ENCODE data around the gene PSG7.
"Not testable (repeated sequence)": the region's sequence is repeated elsewhere in the genome, so short reads cannot be mapped to it uniquely, and the experiment has no call there.

PSG7 gene

DNA sequence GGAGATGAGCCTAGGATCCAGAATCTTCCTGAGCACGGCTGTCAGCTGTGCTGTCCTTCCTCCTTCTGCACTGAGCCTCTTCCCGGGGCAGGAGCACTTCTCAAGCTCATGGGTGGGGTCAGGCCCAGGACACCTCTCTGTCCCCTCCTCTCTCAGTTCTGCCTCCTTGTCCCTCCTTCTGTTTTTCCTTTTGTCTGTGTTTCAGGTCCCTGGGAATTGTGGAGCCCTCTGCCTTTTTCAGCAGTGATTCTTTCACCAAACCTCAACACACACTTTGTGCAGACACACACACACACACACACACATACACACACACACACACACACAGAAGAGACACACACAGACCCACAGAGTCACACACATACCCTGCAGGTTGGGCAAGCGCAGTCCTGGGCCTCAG lies at the start of gene PSG7:
Gene PSG7, minus strand, starts transcription at position 101 of the 400 bp plus-strand sequence. CDS start 131 bp downstream, outside the sequence.
- DNase-seq (ENCODE audit: low read depth): not testable (repeated sequence)

DNA sequence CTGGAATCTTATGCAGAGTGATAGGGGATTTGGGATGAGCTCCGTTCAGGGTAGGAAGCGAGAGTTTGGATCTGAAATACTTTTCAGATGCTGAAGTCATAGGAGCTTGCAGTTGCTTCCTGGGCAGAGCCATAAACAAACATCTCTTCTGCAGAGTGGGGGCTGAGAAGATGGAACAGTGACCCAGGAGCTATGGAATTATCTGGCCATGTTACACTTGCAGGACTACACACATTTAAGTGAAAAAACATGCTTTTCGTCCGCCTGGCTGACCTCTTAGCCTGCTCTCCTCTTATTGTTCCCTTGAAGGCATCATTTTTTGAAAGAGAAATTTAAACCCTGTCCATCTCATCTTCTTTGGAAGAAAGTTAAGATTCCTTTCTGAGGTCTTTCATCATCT lies 48.6 kb upstream of the PSG7 start:
- no peak for DNase-seq (ENCODE audit: low read depth)

DNA sequence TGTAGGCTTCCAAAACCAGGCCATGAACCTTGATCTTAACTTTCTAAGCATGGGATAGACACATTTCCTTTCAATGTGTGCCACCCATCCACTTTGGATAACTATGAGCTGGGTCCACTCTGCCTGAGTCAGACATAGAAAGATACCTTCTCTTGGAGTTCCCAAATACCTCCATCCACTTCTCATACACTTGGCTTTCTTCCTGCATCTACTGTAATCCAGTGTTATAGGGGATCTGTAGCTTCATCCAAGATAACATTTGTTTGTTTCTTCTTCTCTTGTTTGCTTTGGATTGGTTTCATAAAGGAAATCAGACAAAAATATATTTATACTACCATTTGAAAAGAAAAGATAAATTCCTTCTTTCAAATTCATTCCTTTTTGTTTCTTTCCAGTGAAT lies 45.1 kb upstream of the PSG7 start:
- DNase-seq (ENCODE audit: low read depth): not testable (repeated sequence)

DNA sequence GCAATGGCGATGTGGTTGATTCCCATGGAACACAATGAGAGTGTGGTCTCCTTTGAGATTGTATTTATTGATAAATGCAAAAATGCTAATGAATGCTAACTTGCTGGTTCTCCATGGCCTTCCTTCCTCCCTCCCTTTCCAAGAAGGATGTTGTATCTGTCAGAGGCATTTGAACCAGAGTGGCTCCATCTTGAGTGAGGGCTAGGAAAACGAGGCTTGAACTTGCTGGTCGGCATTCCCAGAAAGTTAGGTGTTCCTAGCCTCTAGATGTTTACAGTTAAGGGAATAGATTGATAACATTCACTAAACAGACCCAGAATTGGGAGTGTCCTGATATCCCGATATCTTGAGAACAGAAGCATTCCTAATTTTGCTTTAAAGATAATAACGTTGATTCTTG lies 34.4 kb upstream of the PSG7 start:
- DNase-seq (ENCODE audit: low read depth): not testable (repeated sequence)

DNA sequence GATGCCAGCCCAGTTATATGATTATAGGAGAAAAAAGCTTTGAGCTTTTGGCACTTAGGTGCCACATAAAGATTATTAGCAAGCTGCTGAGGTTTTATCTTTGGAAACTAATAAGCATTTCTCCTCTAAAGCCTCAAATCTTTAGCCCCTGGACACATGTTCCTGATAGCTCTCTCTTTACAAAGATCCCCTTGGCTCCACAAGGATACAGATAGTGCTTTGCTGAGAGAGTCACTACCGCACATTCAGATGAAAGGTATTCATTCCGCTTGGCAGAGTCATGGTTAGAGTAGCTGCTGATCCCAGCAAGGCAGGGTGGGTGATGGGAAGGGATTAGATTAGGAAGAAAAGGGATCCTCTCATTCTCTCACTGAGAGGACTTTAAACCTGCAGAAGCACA lies 28.2 kb upstream of the PSG7 start:
- DNase-seq (ENCODE audit: low read depth): no peak

DNA sequence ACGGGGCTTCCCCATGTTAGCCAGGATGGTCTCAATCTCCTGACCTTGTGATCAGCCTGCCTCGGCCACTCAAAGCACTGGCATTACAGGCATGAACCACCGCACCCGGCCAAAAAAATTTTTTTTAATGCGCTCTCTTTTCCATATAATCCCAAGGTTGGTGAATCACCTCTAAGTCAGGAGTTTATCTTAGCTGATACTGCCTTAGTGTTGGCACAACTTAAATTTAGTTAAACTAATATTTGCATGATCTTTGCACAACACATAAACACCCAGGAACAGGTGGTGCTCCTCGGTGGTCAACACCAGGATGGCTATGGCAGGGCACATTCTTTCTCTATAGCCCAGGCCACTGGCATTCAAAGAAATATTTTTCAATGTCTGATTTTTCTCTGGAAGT lies 24.1 kb upstream of the PSG7 start:
- DNase-seq (ENCODE audit: low read depth): no peak

DNA sequence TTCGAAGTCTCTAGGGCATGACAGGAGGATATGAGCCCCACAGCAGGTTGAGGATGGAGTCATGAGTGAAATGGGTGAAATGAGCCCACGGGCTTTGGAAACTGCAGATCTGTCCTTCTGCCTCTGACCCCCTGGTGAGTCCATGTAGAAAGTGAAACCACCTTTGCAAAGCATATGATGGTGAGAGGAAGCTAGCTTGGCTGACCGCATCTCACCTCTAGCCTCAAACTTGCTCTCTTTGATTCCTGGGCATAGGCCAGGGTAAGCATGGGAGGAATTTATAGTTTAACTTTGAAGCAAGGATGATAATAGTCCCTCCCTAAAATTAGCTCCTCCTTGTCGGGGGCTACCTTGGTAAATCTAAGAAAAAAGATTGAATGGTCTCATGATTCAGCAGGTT lies 15.1 kb upstream of the PSG7 start:
- DNase-seq (ENCODE audit: low read depth): not testable (repeated sequence)

DNA sequence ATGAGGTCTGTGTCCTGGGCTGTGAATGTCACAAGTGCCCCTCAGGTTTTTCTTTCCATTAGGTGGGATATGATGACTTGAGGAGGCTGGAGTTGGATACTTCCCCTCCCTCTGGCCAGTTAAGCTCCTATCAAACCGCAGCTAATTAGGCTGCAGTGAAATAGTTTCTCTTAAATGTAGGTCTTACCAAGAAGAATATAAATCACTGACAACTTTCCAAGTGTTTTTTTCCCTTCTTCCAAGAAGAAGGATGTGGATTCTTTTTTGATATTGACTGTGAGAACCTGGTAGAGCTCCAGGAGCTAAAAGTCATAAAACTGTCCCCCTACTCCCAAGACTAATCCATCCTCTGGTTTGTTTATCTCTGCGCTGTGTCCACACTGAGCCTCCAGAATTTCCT lies 14.5 kb upstream of the PSG7 start:
- DNase-seq (ENCODE audit: low read depth): not testable (repeated sequence)

DNA sequence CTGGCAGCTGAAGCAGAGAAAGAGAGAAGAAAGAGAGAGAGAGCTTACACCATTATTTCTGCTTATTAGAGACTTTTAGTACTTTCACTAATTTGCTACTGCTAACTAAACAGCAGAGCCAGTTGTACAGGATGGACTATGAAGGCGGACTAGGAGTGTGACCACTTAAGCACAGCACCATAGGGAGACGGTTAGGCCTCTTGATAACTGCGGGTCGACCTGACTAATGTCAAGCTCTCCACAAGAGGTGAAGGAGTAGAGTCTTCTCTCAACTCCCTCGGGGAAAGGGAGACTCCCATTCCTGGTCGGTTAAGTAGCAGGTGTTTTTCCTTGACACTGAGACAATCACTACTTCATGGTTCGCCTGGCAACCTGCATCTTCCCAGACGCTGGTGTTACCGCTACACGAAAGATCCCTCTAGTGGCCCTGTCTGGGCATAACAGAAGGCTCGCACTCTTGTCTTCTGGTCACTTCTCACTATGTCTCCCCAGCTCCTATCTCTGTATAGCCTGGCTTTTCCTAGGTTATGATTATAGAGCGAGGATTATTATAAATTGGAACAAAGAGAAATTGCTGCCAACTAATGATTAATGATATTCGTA lies 5.3 kb upstream of the PSG7 start:
- no peak for DNase-seq (ENCODE audit: low read depth)

DNA sequence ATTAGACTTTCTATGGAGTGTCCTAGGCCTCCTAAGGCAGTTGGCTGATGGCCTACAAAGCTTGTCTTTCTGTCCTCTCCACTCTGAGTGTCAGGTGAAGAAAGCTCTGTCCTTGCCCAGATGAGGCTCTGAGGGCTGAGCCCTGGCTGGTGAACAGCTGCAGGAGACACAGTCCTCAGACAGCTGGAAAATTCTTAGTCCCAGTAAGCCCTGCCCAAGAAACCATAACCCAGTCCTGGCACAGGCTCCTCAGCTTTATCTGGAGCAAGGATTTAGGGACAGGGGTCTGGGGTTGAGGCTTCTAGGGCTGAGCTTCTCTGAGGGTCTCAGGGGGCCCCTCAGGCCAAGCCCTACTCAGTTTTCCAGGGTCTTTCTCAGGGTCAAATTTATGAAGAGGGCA lies 2.3 kb downstream of the PSG7 start:
- DNase-seq (ENCODE audit: low read depth): not testable (repeated sequence)

DNA sequence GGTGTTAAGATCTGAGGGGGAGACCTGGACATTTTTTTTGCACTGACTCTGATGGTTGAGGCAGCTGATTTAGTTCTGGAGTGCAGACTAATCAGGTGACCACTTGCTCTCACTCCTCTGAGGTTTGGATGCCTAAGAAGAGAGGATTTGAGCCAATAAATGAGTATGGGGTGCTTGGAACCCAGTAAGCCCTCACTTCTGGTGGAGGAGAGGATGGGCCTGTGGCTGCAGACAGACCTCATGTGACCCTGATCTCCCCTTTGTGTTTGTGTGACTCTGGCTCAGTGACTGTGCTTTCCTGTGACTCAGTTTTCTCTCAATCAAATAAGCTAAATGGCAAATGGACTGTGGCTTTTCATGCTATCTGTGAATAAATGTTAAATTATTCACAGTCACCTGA lies 2.8 kb downstream of the PSG7 start:
- DNase-seq (ENCODE audit: low read depth): not testable (repeated sequence)

DNA sequence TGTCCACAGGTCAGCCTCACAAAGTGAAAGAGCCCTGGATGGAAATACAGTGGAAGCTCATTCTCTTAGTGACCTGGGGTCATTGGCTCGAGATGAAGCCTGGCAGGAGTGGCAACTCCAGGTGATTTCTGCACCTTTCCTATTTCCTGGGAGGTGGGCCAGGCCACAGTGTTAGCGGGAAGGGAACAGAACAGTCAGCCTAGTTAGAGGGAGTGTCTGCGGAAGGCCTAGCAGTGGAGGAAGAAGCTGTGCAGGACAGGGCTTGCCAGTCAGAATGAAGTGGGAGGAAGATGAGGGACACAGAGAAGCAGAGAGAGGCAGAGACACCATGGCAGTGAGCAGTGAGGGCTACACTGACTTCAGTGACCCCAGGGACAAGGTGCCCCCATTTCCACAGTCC lies 3.6 kb downstream of the PSG7 start:
- DNase-seq (ENCODE audit: low read depth): not testable (repeated sequence)

DNA sequence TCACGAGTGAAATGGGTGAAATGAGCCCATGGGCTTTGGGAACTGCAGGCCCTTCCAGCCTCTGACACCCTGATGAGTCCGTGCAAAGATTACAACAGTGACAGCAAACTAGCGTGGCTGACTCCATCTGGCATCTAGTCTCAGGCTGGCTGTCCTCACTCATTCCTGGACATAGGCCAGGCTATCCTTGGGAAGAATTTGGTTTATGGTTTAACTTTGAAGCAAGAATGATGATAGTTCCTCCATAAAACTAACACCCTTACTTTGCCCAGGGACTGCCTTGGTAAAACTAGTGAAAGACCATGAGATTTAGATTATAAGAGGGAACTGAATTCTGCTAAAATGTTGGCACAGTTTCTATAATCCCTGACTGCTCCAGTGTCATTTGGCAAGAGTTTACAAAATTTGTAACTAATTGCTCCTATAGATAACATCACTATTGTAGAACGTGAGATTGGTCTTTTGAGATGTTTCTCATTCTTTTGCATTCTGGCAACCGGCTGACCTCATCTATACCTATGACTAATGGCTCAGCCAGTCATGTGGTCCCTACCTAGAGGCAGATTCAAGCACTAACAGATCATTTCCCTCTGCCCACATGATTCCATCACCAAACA lies 4.4 kb downstream of the PSG7 start:
- not testable (repeated sequence) for DNase-seq (ENCODE audit: low read depth)

DNA sequence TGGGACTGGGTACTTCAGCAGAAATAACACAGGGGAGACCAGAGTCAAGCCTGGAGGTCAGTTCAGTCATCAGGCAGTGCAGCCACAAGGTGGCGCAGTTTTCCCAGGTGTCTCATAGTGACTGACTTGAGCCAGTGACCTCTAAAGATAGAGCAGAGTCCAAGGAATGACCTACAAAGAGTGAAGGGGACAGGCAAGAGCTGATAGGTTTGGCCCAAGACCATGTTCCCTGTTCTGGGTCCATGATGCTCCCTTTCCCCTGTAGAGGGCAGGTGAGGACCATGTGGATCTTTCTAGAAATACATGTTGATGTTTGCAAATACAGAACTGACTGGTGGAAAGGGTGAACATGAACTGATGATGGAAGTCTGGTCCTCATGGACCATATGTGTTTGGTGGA lies 6.8 kb downstream of the PSG7 start:
- DNase-seq (ENCODE audit: low read depth): not testable (repeated sequence)

DNA sequence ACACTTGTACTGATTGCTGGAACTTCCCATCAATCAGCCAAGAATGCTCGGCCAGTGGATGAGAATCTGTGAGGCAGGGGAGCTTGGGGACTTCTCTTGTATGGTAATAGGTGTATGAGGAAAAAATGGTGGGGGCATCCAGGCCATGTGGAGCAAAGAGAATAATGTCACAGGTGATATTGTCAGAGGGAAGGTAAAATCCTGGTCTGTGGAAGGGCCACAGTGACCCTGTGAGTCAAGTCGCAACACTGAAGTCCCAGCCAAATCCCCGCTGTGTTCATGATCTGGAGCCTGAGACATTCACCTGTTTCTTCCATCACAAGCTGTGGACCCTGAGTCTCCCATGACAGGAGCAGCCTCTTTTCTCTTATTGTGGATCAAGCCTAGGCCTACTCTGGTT lies 8.1 kb downstream of the PSG7 start:
- DNase-seq (ENCODE audit: low read depth): no peak

DNA sequence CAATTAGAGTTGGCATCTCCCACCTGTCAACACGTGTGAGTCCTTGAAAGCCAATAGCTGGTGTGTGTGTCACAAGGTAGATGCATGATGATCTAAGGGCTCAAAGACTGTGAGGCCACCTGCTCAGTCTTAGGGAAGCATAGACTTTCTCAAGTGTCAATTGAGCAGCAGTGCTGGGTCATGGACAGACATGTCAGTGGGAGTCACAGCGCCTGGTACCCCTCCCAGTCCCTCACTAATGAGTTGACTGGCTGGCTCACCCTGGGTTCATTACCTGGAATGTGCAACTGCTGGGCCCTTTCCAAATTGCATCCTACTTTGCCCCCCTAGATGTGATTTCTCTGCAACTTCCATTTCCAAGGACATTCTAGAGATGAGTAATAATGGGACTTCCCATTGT lies 10.2 kb downstream of the PSG7 start:
- no peak for DNase-seq (ENCODE audit: low read depth)

DNA sequence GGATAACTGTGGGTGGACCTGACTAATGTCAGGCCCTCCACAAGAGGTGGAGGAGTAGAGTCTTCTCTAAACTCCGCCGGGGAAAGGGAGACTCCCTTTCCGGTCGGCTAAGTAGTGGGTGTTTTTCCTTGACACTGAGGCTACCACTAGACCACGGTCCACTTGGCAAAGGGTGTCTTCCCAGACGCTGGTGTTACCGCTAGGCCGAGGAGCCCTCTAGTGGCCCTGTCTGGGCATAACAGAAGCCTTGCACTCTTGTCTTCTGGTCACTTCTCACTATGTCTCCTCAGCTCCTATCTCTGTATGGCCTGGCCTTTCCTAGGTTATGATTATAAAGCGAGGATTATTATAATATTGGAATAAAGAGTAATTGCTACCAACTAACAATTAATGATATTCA lies 13.9 kb downstream of the PSG7 start:
- not testable (repeated sequence) for DNase-seq (ENCODE audit: low read depth)

DNA sequence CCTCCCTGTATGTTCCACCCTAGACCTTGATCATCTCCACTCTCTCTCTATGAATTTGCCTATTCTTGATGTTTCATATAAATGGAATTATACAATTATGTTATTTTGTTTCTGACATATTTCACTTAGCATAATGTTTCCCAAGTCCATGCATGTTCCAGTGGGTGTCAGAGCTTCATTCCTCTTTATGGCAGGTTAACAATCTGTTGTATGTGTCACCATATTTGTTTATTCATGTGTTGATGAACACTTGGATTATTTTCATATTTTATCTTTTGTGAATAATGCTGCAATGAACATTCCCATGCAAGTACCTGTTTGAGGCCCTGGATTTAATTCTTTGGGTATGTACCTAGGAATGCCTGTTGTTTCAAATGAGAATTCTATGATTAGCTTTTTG lies 16.0 kb downstream of the PSG7 start:
- DNase-seq (ENCODE audit: low read depth): not testable (repeated sequence)

DNA sequence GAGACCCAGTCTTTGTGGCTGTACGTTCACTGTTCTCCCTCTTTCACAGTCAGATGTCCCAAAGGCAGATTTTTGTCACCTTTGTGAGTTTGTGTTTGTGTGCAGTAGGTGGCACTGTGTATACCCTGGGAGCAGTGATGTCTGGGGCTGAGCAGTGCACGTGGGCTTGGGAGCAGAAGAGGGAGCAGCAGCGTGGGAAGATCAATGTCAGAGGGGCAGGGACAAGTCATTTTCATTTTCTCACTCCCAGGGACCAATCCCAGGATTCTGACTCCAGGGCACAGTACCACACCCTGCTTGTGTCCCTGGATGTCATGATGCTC lies 17.3 kb downstream of the PSG7 start:
- DNase-seq (ENCODE audit: low read depth): no peak

DNA sequence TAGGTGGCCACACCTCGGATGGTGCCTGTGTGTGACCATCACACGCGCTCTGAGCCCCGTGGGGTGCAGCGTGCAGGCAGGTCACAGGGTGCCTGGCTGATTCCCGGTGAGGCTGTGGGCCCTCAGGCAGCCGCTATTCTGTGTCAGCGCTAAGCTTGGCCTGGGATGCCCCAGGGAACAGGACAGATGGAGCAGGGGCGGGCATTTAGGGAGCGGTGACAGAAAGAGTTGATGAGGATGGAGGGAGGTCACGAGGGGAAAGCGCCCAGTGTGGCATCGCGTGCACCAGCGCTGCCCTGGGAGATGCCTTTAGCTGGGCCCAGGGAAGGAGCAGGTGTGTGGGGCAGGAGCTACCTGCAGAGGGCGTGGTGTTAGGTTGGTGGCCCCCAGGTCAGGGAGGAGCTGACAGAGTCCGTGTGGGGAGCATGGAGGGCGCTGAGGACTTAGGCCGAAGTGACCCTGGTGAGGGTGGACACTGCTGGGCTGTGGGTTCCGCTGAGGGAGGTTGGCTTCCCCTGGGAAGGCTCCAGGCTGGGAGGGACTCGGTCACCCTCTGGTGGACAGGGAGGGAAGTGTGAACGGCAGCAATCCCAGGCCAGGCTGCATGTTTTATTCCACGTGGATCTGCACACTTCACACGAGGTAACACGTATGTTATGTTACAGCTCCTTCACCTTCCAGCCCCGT lies 17.8 kb downstream of the PSG7 start:
- not testable (repeated sequence) for DNase-seq (ENCODE audit: low read depth)

DNA sequence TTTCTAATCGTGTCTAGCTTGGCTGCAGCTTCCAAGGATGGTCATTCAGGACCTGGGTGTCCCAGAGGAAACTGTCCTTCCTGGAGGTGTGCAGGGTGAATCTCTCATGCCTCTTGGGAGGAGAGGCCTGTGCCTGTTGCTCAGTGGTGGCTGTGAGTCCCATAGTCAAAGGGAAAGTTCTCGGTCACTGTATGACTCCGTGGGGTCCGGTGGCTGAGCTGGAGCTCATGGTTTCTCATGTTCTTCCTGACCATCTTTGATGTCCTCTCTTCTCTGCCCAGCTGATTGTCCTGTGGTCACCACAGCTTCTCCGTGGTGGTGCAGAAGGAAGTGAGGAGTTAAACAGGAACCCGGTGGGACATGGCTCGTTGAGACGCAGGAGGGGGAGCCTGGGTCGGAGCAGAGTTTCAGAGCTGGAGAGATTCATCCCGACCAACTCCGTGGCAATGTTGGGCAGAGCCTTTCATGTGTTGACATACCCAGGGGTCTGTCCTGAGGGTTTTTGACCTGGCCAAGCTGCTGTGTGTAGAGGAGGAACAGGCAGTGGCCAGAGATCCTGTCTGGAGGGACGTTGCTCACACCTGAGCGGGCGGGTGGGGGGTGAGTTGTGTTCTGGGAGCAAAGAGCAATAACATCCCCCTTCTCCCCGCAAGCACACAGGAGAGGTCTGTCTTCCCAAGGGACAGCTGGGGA lies 18.5 kb downstream of the PSG7 start:
- not testable (repeated sequence) for DNase-seq (ENCODE audit: low read depth)

DNA sequence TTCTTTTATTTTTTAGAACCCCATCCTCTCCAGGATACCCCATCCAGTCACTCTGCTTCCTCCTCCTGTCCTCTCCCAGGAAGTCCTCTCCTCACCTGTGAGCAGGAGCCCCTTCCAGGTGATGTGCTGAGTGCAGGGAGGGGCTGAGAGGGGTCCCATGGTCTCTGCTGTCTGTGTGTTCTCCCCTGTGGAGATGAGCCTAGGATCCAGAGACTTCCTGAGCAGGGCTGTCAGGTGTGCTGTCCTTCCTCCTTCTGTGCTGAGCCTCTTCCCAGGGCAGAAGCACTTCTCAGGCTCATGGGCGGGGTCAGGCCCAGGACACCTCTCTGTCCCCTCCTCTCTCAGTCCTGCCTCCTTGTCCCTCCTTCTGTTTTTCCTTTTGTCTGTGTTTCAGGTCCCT lies 19.4 kb downstream of the PSG7 start, which contains the start of gene PSG6:
Gene PSG6, minus strand, starts transcription at position 261 of the 400 bp plus-strand sequence. Its CDS starts 102 bp downstream, at position 159.
- not testable (repeated sequence) for DNase-seq (ENCODE audit: low read depth)

DNA sequence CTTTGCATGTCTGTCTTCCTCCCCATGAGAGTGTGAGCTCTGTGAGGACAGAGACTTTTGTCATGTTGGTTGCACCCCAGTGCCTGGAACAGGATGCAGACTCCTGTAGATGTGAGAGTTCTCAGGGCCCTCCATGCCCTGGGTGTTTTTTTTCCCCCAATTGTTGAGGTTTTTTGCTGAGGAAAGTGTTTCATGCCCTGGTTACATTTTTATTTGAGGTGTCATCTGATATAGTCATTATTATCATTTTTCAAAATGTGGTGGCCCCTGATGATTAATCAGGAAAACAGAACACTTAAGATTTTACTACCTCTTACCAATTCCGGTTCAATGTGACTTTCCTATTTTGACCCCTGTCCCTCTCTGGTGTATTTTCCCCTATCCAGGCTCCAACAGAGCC lies 20.1 kb downstream of the PSG7 start:
- DNase-seq (ENCODE audit: low read depth): not testable (repeated sequence)

Measured in activated T-helper 9 cell treated with anti-CD3 and anti-CD28 coated beads, Interleukin-2, amount 50 U/mL, for 16 hours (primary cell).